Activated CD4-positive, CD25-positive, alpha-beta regulatory T cell (primary cell): Measurements from ENCODE around the gene FBXO33.

ENCODE experiments used
- DNase-seq, 4 experiments: peaks; one replicate each; lab custom pipeline; 2025; lab: John Stamatoyannopoulos, UW

FBXO33 gene, protein sequence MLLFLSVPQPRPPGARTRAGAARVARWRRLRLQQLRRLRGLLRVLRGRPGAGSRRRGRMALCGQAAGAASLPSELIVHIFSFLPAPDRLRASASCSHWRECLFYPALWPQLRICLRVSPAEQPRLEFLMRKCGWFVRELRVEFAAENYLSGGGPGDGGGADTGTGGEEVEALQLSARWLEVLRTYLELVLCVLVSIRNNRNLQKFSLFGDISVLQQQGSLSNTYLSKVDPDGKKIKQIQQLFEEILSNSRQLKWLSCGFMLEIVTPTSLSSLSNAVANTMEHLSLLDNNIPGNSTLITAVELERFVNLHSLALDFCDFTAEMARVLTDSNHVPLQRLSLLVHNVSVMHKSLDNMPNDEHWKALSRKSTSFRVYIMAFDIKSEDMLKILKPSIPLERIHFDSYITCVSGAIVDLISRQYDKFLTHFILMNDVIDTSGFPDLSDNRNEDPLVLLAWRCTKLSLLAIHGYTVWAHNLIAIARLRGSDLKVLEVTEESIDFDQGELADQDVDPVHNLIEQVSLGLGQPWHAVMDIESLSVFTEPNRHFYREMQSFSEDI

DNA sequence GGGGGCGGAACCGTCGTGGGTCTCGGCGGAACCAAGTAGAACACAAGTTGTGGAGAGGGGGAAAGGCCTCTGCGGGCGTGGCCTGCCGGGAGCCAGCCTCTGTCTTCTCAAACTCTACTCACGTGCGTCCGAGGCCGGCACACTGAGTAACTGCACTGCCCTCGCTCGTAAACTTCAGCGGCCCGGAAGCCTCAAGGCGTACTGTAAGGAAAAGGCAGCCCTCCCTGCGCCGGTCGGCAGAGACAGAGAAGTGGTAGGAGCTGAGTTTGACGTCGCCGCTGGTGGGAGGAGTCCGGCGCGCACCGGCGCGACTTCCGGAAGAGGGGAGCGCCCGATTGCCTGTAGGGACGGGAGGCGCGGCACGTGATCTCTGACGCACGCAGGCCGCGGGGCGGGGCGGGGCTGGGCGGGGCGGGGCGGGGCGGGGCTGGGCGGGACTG is at the start of gene FBXO33:
Gene FBXO33 (minus strand): TSS at position 255 of the 440 bp plus-strand sequence. CDS start 271 bp downstream, outside the sequence.
- DNase-seq, result peak; percentile 85 to 93 (median 91)

DNA sequence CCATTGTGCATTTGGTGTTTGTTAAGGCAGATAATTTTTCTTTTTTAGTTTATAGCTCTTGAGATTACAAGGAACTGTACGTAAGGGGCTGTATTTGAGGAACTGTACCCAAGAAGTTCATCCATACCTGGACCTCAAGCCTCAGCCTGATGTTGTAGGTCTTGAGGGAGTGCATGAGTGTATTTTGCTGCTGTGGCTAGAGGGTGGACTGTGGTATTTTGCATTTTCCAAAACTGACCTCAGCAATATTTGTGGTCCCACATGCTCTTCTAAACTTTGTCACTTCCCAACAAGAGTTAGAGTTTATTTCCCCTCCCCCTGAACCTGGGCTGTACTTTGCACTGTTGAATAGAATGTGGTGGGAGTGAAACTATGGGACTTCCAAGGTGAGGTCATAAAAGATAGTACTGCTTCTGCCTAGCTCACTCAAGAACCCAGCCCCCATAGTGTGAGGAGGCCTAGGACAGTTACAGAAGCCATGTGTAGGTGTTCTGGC is 42.2 kb upstream of the FBXO33 start:
- no peak for DNase-seq

- DNase-seq, result no peak
Measured at GRCh38 chr14:39472078-39472477, 39.8 kb upstream of the FBXO33 start.

DNA sequence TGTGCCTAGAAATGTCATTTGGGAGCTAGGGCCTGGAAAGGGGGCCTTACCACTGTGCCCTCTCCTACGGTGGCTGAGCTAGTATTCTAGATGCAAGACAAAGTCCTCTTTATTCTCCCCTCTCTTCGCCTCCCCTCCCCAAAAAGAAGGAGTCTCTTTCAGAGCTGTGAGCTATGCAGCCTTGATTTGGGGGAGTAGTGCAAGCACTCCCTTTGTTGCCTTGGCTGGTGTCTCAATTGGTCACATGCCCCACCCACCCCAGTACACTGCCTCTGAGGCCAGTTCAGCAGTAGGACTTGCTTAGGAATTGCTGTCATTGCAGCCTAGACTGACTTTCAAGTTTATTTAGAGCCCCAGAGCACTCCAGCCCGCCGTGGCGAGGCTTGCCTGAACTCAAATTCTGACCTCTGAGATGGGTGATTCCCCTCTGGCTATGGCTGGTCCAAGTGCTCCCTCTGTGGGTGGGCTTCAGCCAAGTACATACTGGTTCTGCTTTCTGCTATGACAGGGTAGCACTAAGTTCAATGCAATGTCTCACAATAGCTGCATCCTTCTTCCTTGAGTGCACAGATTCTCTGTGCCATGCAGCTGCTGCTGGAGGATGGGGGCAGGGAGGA is 37.0 kb upstream of the FBXO33 start:
- no peak for DNase-seq

GRCh38 chr14:39467889-39468524 is 35.8 kb upstream of the FBXO33 start:
- no peak for DNase-seq

DNA sequence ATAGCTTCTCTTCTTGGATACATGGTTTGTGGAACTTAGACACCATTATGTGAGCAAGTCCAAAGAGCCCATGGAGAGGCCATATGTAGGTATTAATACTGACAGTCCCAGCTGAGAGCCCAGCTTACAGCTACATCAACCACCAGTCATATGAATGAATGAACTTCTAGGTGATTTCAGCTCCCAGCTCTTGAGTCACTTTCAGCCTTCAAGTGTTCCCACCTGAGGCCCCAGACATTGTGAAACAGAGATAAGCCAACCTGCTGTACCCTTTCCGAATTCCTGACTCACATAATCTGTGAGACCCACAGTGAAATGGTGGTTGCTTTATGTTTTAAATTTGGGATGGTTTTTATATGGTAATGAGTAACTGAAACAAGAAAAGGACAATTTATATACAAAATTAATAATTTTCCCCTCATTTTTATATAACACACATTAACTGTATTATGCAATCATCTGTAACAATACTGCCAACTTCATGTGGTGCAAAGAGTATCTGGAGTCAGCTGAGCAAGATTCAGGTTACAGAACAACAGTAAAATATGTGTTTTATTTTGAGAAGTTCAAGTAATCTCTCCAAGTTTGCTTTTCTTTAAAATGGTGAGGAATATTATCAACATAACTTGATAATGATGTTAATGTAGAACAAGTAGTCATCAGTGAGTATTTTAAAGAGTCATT is 27.7 kb upstream of the FBXO33 start:
- DNase-seq, result no peak

- no peak for DNase-seq
Measured at GRCh38 chr14:39456702-39457250, 24.5 kb upstream of the FBXO33 start.

- DNase-seq, result no peak
Measured at GRCh38 chr14:39454906-39455539, 22.8 kb upstream of the FBXO33 start.

DNA sequence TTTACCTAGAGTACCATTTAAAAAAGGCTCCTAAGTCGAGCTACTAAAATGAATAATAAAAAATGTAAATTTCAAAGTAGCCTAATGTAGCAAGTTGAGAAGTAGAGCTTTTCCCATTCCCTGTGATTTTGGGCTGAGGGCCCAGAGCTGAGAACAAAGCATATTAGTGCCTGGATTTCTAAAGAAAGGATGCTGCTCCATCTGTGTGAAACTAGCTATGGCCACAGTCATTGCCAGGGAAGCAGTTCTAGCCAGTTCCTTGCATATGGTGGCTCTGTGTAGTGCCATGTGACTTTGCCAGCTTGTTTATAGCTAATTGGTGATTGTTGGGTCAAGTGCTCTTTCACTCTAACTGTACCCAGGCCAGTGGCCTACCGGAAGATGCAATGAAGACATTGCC is 20.4 kb upstream of the FBXO33 start:
- DNase-seq, result no peak

DNA sequence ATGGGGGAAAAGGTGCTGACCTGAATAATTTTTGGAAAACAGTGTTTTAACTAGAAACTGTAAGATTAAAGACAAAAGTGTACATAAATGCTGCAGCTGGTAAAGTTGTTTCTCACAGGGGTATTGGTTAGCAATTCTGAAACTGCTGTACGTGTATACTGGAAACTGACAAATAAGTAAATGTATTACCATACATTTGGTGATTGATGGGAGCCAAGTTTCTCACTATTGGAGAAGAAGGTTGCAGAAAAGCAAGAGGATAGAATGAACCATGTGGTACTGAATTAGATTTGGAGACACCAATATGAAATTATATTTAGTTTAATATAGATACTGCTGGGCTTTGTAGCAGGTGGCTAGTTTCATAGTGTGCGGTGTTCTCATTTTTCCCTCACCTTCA is 19.6 kb upstream of the FBXO33 start:
- no peak for DNase-seq

DNA sequence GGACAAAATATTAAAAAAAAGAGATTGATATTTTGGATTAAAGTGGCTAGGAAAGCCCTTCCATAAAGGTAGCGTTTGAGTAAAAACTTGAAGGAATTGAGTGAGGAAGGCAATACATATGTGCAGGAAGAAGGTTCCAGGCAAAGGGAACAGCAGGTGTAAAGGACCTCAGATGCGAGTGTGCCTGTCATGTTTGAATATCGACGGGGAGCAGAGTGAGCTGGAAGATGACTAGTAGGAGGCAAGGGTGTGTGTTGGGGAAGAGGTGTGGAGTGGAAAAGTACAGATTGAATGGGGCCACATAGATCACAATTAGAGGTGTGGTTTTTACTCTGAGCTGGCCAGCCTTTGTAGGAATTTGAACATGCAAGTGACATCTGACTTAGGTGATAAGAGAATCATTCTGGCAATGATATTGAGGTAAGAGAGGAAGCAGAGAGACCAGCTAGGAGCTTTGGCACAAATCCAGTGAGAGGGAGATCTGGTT is 15.0 kb upstream of the FBXO33 start:
- no peak for DNase-seq

DNA sequence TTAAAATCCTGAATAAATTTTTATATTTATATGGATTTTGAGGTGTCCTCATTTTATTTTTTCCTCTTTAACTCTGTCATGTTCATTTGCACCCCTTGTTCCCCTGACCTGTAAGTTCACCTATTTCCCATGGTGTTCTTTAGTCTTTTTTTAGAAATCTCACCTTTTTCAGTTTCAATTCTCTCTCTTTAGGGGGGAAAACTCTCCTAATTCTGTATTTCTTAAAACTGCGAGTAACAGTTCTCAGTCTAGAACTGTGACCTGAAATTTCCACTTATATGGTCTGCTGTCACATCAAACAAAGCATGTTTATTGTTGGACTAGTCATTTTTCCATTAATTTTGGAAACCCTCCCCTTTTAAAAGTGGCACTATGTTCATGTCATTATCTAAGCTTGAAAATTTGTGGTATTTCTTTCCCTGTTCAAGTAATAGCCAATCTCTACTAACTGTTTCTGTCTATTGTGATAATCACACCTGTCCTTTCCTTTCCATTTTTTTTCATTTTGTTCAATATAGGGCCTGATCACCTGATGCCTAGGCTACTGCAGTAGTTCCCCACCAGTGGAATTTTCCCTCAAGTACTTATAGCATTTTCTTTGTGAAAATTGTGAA is 14.0 kb upstream of the FBXO33 start:
- no peak for DNase-seq

DNA sequence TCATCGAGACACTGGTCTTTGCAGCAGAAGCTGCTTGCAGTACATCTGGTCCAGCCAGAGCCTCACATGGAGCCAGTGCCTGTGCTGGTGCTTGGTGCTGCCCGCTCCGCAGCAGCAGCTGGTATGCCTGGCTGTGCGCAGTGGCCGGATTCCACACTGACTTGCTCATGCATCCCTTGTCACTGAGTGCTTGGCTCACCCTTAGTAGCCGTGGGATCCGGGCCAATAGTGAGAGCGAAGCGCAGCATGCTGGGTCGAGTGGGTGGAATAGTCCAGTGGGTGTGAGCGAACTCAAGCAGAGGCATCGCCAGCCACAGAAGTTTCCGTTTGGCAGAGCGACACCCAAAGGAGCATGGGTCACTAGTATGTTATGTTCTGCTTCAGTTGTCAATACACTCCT is 10.1 kb upstream of the FBXO33 start:
- DNase-seq, result no peak

GRCh38 chr14:39441805-39442204 is 9.6 kb upstream of the FBXO33 start:
- DNase-seq, result no peak

GRCh38 chr14:39440975-39441374 is 8.7 kb upstream of the FBXO33 start:
- DNase-seq, result no peak

GRCh38 chr14:39435241-39435640 is 3.0 kb upstream of the FBXO33 start:
- DNase-seq, result no peak

GRCh38 chr14:39434401-39434800 is 2.2 kb upstream of the FBXO33 start:
- no peak for DNase-seq

DNA sequence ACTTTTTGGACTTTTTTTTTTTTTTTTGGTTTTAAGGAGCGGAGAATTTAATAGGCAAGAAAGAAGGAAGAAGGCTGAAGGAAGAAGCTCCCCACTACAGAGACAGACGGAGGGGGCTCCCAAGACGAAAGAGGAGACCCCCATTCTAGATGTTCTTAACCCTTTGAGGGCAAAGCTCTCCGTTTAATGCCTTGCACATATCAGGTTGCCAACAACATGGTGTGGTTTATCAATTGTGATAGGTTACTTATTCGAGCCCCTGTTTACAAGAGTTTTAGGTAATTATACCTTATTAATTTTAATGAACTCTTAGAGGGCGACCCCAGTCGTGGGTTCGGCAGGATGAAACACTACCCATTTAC is 1.2 kb upstream of the FBXO33 start:
- DNase-seq, result no peak

GRCh38 chr14:39432619-39433451 is 602 bp upstream of the FBXO33 start:
- peak; percentile 48 to 64 (median 57) for DNase-seq
